Heart left ventricle (tissue), 16 donors: ENCODE data around the gene PTOV1. TPM values are rescaled to one million over a fixed set of nuclear protein-coding genes. Genes with fewer than 3 reads are reported as not detected.

Experiments
- ATAC-seq, 4 donors: fragments of 200-7000 bp; cut with Tn5 transposase; one replicate each; pipeline ENCODE4 v1.9.1; 2020 to 2022; ENCODE audit warnings: moderate library complexity in 4 of 4, mild to moderate bottlenecking in 3 of 4, moderate number of reproducible peaks in 1 of 4
- DNase-seq, 5 donors: peaks; one replicate each; pipeline ENCODE4 v3.0.0-alpha.2; 2020
- H3K27ac ChIP-seq, 12 donors: fragments of 200-600 bp; sonication (generic) in 4 of 12; one replicate each; pipeline versions ENCODE4 v1.5.0 to v1.8.0; 2016 to 2022; ENCODE audit warnings: mild to moderate bottlenecking in 2 of 12
- H3K27me3 ChIP-seq, 9 donors: fragments of 200-600 bp; sonication (generic) in 2 of 9; one replicate each; pipeline versions ENCODE4 v1.5.1 to v1.8.0; 2016 to 2022; ENCODE audit warnings: mild to moderate bottlenecking in 3 of 9
- H3K36me3 ChIP-seq, 9 donors: fragments of 200-600 bp; sonication (generic) in 2 of 9; one replicate each; pipeline versions ENCODE4 v1.5.0 to v1.8.0; 2018 to 2022; ENCODE audit warnings: mild to moderate bottlenecking in 2 of 9
- H3K4me1 ChIP-seq, 12 donors: fragments of 200-600 bp; sonication (generic) in 4 of 12; one replicate each; pipeline versions ENCODE4 v1.5.0 to v1.8.0; 2016 to 2022; ENCODE audit warnings: mild to moderate bottlenecking in 3 of 12
- H3K4me3 ChIP-seq, 12 donors: fragments of 200-600 bp; sonication (generic) in 4 of 12; one replicate each; pipeline versions ENCODE4 v1.5.0 to v1.8.0; 2017 to 2022; ENCODE audit warnings: mild to moderate bottlenecking in 9 of 12, moderate library complexity in 4 of 12
- H3K9me3 ChIP-seq, 12 donors: fragments of 200-600 bp; sonication (generic) in 4 of 12; one replicate each; pipeline versions ENCODE4 v1.5.0 to v1.8.0; 2016 to 2022; ENCODE audit warnings: mild to moderate bottlenecking in 1 of 12
- POLR2A ChIP-seq, 2 donors: fragments of 450-650 bp; IDR thresholded peaks; one replicate each; pipeline ENCODE4 v1.6.1; 2017; ENCODE audit warnings: antibody characterized with exemption in 2 of 2, mild to moderate bottlenecking in 2 of 2, moderate library complexity in 2 of 2
- WGBS, 4 donors: extraction: QIAGEN DNeasy Blood & Tissue Kit in 2 of 4; methylation state at CpG; one replicate each; pipeline versions ENCODE4 v1.1.5 to v1.1.7; 2013 to 2018; 5-methylcytosine and 5-hydroxymethylcytosine counted together
- intact Hi-C, 10 donors: fragments of 100-400 bp; cut with DNase I; formaldehyde crosslinking; loops; one replicate each; pipeline versions ENCODE4 v1.11.1 to v1.14.2; 2022
- polyA plus RNA-seq, 2 donors: library from polyadenylated mRNA; stranded (reverse); fragments of 200-250 nt; gene quantifications; one replicate each; pipeline ENCODE4 v1.2.3, GENCODE V29; 2013
- total RNA-seq, 9 donors: library from RNA; depleted of rRNA in 2 of 9; stranded (reverse); fragments of >200 nt in 2 of 9; fragmentation: NEBNext Ultra II Directional in 3 of 9; extraction: Animal tissue kit (Norgen Biotek cat#: 25700) in 3 of 9; gene quantifications; one replicate each; pipeline versions ENCODE4 v1.1.0 to v1.2.4, GENCODE V29; 2016 to 2023
- TF ChIP-seq, protein P1 (sequence below), 12 donors: fragments of 200-600 bp; sonication (generic) in 4 of 12; IDR thresholded peaks; one replicate each; pipeline versions ENCODE4 v1.5.0 to v1.8.0; 2018 to 2022; ENCODE audit warnings: antibody characterized with exemption in 12 of 12, mild to moderate bottlenecking in 5 of 12
- donor health status: ischemic (EF 13 %, LVEDD 7.1; RV severe dilation, severe dysfunction).
- donor health status: healthy with polysubstance abuse.
- donor health status: DM: no; HTN: yes; CAD: no.
- donor health status: DM: no; HTN: no; CAD: no.
- donor health status: ischemic (EF 25% LVEDD 6.9; RV normal size, moderate dysfunction).
- donor health status: ischemic (EF 25% LVEDD 5.7; RV mildly dilated, moderate dysfunction).
- donor health status: healthy.
- donor health status: DM: yes; HTN: yes; CAD: no.
- donor health status: ischemic (EF 35%, LVEDD 5.7; RV mildly dilated, moderate dysfunction).
- donor health status: nonischemic (EF 11% LVEDD 7.7; RV severe dilation, severe dysfunction).
- donor health status: DM: yes; HTN: yes; CAD: no.
- donor health status: PGD.
- donor health status: ischemic (EF 29% LVEDD 5.4; RV normal size, mild dysfunction).
- donor health status: nonischemic (EF 23%, LVEDD 6.1; RV moderate dilation, normal function).

Gene PTOV1
- total and polyA plus RNA-seq, 11 donors: 70.9 to 135 (median 91.5) TPM

DNA sequence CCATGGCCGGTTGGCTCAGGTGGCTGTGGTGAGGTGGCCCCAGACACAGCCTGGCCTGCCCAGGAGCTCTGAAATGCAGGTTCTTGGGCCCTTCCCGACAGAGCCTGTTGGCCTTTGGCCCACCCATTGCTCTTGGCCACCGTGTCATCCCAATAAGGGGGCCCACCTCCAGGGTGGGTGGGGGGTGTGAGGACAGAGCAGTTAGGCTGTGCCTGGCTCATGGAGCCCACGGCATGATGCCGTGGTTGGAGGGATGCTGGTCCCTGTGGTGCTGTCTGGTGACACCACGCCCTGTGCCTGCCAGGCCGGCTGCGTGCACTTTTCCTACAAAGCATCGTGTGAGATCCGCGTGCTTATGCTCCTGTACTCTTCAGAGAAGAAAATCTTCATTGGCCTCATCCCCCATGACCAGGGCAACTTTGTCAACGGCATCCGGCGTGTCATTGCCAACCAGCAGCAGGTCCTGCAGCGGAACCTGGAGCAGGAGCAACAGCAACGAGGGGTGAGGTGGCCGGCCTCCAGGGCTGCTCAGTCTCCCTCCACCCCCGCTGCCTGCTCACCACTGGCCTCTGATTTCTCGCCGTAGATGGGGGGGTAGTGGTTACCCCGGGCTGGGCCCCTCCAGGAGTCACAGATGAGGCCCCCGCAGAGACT lies 8.8 kb downstream of the PTOV1 start:
- intact Hi-C loops: loop anchor here in 3 of 10 donors (5.0 to 10.0 kb wide), 2 partner anchors 38 to 185 kb away; partner anchors contain the start of gene PRMT1 (in 1 of the 3)
- ATAC-seq (no peak), DNase-seq (peak in 1 of 5 donors; percentile 58)
- Histone ChIP-seq H3K4me1 (peaks cover 0 to 24% (median 4%) of the 10 kb centered on the region in 12 donors), H3K36me3 (peaks cover 0 to 98% (median 90%) of the 10 kb centered on the region in 9 donors), H3K4me3 (no peak overlapping the region), H3K27ac (no peak overlapping the region), H3K9me3 (no peaks in the 10 kb centered on the region), H3K27me3 (no peaks in the 10 kb centered on the region)
- TF ChIP-seq, protein P1, sequence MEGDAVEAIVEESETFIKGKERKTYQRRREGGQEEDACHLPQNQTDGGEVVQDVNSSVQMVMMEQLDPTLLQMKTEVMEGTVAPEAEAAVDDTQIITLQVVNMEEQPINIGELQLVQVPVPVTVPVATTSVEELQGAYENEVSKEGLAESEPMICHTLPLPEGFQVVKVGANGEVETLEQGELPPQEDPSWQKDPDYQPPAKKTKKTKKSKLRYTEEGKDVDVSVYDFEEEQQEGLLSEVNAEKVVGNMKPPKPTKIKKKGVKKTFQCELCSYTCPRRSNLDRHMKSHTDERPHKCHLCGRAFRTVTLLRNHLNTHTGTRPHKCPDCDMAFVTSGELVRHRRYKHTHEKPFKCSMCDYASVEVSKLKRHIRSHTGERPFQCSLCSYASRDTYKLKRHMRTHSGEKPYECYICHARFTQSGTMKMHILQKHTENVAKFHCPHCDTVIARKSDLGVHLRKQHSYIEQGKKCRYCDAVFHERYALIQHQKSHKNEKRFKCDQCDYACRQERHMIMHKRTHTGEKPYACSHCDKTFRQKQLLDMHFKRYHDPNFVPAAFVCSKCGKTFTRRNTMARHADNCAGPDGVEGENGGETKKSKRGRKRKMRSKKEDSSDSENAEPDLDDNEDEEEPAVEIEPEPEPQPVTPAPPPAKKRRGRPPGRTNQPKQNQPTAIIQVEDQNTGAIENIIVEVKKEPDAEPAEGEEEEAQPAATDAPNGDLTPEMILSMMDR (IDR thresholded peaks at IDR 0.05): no peak
- TF ChIP-seq POLR2A (IDR thresholded peaks at IDR 0.05): no peak
- WGBS, 4 donors: 84 to 87% (median 86%) methylated on average over 17 to 22 of the region's 22 CpGs

DNA sequence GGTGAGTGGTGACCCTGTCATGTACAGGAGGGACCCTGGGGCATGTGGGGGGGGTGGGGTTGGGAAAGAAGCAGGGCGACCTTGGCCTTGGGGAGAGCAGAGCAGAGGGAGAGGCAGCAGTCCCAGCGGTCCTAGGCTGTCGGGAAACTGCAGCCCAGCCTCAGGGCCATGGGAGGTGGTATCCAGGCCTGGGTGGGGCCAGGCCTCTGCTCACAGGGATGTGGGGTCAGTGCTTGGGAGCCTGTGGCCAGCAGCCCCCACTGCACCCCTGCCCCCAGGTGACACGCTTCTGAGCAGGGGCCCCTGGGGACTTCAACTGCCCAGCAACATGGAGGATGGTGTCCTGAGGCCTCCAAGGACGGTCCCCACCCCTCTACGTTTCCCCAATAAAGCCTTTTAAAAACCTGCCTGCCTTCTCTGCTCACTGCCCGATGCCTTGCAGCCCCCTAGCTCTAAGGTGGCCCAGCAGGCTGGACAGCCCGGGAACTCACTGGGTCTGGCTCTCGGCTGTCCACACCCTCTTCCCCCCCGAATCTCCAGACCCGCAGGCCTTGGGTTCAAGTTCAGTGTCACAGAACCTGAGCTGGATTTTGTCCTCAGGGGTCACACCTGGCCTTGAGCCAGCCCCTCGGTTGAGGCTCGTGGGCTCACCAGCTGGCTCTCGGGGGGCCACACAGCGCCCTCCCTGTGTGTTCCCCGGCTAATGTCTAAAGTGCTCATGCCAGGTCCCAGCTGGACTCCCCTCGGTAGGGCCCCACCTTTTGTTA lies 9.6 kb downstream of the PTOV1 start:
- no peaks in the 10 kb centered on the region for H3K27me3 ChIP-seq
- WGBS, 4 donors: 74 to 78% (median 75%) methylated on average over 14 to 17 of the region's 17 CpGs
- H3K4me1 ChIP-seq: peaks cover 0 to 31% (median 9%) of the 10 kb centered on the region in 12 donors
- TF ChIP-seq, protein P1 (IDR thresholded peaks at IDR 0.05): no peak
- TF ChIP-seq POLR2A (IDR thresholded peaks at IDR 0.05): no peak
- no peak overlapping the region for H3K4me3 ChIP-seq
- peaks cover 0 to 93% (median 85%) of the 10 kb centered on the region in 9 donors for H3K36me3 ChIP-seq
- H3K9me3 ChIP-seq: no peaks in the 10 kb centered on the region
- no peak for DNase-seq
- H3K27ac ChIP-seq: peak overlapping the region in 3 of 12 donors; percentile 14 to 60 (median 28)
- no peak for ATAC-seq
- intact Hi-C loops: loop anchor here in 1 of 10 donors (10.0 kb wide), 1 partner anchor 186 kb away; the partner anchor contains the start of gene PRMT1

DNA sequence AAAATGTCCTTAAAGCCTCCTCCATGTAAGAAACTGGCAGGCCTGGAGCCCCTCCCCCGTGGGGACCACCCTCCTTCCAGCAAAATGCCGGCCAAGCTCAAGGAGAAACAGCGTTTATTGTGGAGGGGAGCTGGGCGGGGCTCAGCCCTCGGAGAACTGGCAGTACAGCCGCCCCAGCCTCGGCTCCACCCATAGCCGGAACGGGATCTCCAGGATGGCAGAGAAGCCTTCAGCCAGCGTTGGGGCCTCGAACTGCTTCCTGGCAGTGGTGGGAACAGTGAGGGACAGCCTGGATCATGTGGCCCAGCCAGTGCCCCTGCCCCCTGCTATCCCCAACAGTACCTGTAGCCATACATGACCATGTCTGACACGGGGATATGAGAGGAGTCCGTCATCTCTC lies 10.1 kb downstream of the PTOV1 start:
- ATAC-seq: no peak
- DNase-seq: no peak
- H3K27ac ChIP-seq: peak overlapping the region in 3 of 12 donors; percentile 14 to 60 (median 28)
- peaks cover 0 to 87% (median 79%) of the 10 kb centered on the region in 9 donors for H3K36me3 ChIP-seq
- no peak for TF ChIP-seq POLR2A (IDR thresholded peaks at IDR 0.05)
- TF ChIP-seq, protein P1 (IDR thresholded peaks at IDR 0.05): no peak
- no peak overlapping the region for H3K4me3 ChIP-seq
- WGBS, 4 donors: 46 to 50% (median 48%) methylated on average over 11 to 13 of the region's 13 CpGs
- intact Hi-C loops: loop anchor here in 1 of 10 donors (10.0 kb wide), 1 partner anchor 186 kb away; the partner anchor contains the start of gene PRMT1
- no peaks in the 10 kb centered on the region for H3K9me3 ChIP-seq
- peaks cover 4 to 37% (median 15%) of the 10 kb centered on the region in 12 donors for H3K4me1 ChIP-seq
- no peaks in the 10 kb centered on the region for H3K27me3 ChIP-seq
